HUDEP-2 (cell line): ENCODE measurements around the gene SC5D.

Source experiments
- DNase-seq, 76 experiments: peaks; one replicate each; lab custom pipeline; 2025; ENCODE audit not compliant: unreplicated experiment in 76 of 76; lab: John Stamatoyannopoulos, UW

Gene SC5D

DNA sequence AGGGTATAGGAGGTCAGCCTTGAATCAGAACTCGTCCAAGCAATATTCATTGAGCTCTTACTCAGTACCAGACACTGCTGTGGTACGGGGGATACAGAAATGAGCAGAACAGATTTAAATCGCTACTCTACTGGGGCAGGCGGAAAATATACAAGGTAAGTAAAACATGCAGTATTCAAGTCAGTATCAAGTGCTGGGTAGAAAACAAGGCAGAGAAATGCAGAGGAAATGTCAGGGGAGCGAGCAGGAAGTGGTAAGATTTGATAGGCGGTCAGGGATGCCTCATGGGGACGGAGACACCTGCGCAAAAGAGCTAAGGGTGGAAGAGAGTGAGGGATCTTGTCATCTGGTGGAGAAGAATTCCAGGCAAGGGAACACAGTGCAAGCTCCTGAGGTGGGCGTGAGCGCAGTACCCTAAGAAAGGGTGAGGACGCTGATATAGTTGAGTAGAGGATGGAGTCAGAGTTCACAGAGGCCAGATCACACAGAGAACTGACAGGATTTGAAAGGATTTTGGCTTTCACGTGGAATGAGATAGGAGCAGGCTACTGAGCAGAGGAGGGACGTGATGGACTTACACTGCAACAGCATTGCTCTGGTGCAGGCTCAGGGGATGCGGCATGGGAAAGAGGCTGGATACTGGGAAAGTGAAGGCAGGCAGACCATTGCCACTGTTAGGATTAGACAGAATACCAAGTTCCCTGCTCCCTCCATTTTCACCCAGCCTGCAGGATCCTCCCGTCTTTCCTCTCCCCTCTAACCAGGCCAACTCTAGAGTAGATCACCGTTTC lies 35.8 kb downstream of the SC5D start:
- no peak for DNase-seq

DNA sequence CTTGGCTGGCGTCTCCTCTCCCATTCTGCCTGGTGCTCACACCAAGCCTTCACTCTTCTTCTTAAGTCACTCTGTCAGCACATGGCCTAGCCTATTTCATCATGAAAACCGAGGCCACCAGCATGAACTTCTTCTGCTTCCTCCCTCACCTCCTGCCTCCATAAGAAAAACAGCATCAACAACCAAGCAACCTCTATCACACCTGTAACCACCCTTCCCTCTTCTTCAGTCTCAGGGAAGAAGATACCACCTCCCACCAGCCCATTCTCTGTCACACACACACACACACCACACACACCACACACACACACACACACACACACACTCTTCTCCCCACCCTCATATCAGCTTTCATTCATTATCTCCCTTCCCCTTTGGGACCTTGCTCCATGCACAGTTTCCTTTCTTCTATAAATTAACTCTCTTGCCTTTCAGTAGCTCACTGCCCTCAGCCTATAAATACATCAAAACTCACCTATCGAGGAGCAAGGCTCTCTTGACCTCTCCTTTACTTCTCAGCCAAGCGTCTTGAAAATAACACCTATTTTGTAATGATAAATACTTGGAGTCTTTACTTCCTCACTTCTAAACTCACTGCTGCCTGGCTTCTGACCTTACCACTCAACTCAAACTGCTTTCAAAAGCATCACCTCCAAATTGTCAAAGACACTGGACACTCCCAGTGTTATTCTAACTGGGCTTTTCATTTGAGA lies 36.6 kb downstream of the SC5D start:
- no peak for DNase-seq

GRCh38 chr11:121329781-121330395 lies 37.3 kb downstream of the SC5D start:
- no peak for DNase-seq

GRCh38 chr11:121330614-121331435 lies 38.3 kb downstream of the SC5D start:
- DNase-seq = no peak

DNA sequence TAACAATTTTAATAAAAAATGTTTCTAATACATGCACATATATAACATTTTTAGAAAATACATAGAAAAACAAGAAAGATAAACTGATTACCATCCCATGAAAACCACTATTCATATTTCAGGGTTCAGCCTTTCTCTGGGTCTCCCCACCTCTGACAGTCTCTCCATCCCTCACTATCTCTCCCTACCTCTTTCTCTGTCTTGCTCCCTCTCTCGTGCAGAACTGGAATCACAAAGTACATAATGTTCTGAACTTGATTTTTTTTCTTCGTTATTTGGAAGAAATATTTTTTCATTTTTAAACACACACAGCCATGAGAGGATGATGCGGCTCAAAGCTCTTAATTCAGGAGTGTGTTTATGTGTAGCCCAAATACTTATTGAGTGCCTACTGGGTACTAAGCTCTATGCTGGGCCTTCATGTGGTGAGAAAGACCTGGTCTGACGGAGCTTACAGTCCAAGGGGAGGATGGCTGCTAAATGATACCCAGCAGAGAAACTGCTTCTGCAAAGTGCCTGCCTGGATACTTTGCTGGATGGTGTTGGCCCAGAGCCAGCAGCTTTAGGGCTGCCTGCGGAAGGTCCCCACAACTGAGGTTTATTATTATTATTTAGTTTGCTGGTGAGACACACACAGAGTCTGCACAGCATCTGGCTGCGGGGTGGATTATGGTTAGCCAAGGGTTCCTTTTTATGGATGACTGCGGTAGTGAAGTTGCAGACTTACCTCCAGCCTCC lies 42.6 kb downstream of the SC5D start:
- DNase-seq = no peak

DNA sequence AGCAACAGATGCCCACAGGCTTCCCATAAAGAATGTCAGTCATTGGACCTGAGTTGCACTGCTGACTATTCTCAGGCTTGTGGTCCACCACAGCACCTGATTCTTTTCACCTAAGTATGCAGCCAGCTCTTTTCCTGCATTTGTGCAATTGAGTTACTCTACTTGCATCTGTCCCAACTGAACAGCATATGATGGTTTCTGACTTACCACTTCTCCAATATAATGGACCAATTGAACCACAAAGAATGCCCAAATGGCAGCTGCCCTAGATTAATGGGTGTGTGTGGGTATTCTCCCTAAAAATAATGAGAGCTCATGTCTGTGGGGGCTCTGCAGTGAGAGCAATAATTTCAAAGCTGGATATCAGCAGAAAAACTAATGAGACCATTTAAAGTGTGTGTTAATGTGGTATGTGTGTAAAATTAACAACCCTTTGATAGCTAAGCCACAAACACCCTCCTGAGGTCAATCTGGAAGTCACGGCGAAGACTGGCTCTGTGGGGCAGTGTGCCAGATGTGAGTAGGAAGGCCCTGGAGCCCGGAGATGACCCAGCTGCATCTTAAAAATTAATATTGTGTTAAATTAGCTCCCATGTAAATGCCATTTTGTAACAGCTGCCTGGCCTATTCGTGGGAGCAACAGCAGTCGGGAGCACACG lies 43.8 kb downstream of the SC5D start:
- DNase-seq = no peak

DNA sequence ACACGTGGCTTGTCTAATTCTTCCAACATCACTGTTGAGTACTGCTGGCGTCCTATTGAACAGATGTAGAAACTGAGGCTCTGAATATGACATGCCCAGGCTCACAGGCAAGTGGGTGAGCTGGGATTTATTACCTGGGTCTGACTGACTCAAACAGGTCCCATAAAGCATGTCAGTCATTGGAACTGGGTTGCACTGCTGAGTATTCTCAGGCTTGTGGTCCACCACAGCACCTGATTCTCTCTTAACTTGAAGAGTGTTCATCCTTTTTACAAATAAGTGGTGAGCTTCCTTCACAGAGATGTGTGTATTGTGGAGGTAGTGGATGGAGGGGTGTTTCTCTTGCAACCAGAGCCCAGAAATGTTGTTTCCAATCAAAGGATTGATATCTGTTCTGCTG lies 44.5 kb downstream of the SC5D start:
- no peak for DNase-seq

DNA sequence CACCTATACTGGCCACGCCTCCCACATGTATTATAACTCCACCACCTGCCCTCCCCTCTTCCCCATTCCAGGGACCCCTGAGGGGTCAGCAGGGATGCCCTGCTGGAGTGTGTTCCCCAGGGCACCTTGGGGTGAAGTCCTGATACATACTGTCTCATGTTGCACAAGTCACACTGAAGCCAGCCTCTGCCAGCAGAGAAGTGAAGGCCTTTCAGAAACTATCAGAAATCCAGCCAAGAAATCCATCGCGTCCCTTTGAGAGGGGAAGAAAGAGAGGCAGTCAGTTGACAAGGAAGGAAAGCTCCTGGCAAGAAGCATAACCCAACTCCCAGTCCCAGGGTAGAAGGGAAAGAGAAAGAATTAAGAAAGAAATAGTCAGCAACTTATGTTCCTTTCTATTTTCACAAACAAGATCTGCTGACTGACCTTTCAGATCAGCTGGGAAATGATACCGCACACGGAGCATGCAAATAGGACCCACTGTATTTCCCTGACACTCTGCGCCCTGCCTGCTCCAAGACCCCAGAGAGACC lies 45.2 kb downstream of the SC5D start:
- no peak for DNase-seq

- no peak for DNase-seq
These were observed 46.0 kb downstream of the SC5D start for GRCh38 chr11:121338536-121338935.

DNA sequence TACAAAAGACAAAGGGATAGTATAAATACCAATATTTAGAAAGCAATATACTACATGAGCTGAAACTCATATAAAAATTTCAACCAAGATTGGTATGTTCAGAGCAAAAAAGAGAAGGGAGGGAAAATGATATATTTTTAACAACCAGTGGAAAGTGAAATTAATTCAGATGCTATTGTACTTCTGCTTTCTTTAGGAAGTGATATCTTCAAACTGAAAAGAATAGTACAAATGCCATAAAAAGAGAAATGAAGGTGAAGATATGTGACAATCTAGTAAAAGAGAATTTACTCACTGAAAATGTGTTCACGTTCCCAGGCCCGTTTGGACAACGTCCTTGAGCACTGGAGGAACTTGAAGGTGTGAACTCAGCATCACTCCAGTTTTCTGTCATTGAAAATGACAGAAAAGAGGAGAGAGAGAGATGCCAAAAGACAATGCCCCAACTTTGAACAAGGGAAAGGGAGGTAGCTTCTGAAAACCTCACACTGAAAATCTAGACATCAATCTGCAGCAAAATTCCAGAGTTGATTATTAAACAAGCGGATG lies 47.5 kb downstream of the SC5D start:
- no peak for DNase-seq

DNA sequence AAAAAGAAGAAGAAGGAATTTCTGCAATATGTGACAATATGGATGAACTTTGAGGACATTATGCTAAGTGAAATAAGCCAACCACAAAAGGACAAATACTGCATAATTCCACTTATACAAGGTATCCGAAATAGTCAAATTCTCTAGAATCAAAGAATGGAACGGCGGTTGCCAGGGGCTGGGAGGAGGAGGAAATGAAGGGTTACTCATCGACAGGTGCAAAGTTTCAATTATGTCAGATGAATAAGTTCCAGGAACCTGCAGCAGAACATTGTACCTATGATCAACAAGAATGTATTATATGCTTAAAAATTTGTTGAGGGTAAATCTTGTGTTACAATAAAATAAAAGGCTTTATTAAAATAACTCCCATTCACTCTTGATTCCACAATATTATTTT lies 49.0 kb downstream of the SC5D start:
- no peak for DNase-seq

GRCh38 chr11:121344824-121345223 lies 52.3 kb downstream of the SC5D start:
- no peak for DNase-seq

- DNase-seq = no peak
These were observed 54.5 kb downstream of the SC5D start for GRCh38 chr11:121347094-121347493.

DNA sequence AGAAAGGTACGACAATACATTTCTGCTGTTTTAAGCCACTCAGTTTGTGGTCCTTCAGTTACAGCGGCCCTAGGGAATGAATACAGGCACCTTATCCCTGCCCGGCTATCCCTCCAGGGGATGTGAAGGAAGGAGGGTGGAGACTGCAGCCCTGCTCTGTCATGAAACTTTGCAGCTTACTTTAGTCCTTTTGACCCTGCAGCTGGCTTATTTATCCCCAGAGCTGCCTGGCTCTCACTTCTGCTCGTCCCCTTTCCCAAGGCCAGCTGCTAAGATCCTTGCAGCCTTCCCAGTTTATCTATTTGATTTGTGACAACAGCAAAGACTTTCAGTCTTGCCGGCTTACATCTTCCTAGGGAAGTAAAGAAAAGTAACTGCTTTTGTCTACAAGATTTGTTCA lies 55.2 kb downstream of the SC5D start:
- no peak for DNase-seq

DNA sequence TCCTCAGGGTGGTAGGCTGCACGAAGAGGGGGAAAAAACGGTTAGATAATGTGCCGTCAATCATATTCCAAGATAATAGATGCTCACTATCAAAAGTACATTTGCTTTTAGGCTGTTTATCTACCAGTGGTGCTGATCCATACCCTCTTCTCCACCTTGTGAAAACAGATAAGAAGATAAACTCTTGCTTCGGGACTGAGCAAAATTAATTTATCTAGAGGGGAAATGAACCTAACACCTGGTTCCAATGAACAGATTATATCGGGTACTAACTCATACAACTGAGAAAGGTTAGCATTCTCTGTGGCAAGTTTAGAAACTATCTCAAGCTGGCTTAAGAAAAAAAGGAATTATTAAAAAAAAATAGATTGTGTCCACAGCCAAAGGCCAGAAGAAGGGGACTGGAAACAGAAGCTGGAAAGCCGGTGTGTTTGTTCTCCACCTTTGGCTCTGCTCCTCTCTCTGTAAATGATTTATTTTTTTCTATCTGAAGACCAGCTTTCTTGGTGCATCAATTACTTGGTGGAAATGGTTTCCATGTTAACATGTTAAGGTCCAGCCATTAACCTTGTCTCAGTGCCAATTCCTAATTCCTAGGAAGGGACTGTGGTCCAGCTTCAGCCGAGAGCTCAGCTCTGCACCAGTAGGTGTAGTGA lies 55.8 kb downstream of the SC5D start:
- no peak for DNase-seq

DNA sequence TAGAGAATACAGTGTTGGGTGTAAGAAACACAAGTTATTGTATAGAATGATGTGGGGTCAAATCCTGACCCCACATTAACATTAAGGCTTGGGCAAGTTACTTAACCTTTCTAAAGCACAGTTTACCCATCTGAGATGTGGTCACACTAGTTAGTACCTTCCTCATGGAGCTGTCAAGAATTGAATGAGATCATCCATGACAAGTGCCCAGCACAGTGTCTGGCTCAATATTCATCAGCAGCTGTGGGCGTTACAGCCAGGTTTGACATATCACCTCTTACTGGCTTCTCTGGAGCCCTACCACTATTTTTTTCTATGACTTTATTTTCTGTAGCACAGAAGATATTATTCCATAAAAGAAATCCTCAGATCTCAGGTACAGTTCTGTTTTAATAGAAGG lies 57.2 kb downstream of the SC5D start:
- DNase-seq = no peak

DNA sequence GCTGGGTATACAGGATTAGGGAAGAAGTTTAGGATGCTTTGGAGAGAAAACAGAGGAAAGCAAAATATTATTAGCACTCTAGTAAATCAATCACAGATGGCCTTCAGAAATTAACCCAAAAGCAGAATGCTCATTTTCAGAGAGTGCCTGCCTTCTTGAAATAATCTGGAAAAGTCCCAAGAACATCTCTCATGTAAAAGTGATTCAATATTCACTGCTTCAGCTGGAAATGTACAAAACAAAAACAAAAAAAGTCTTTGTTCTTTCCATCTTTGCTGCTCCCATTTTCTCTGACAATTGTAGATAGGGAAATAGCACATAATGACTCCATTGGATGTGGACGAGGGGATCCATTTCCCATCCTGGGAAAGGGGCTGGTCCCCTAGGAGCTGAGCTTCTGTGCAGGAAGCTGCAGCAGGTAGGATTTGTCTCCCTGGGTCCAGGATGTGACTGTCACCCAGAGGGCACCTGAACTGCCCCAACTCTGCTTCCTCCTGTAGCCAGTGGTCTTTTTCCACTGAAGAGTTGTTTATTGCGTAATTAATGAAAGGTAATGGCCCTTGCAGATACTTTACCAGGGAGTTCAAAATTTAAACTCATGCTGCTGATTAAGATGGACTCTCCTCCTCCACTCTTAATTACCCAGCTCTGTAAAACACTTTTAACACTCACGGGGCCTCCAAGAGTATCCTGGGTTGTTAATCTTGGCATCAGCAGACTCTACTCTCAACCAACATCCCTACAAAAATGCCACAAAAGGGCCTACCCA lies 57.9 kb downstream of the SC5D start:
- no peak for DNase-seq

- no peak for DNase-seq
These were observed 58.6 kb downstream of the SC5D start for GRCh38 chr11:121351083-121351630.
